Body of pancreas (tissue), 4 donors: Measurements from ENCODE around the gene TBCE.

Experiments
- POLR2A ChIP-seq, 3 donors: fragments of 450-650 bp; IDR thresholded peaks; one replicate each; pipeline ENCODE4 v1.6.1; 2016; ENCODE audit warnings: antibody characterized with exemption in 3 of 3, mild to moderate bottlenecking in 2 of 3
- TF ChIP-seq, protein P1 (sequence below), 7 experiments: fragments of 450-650 bp in 4 of 7; fragments of 200-600 bp in 3 of 7; sonication (generic) in 3 of 7; IDR thresholded peaks; one replicate each; pipeline ENCODE4 v1.5.1; 2016 to 2019; ENCODE audit warnings: antibody characterized with exemption in 7 of 7

DNA sequence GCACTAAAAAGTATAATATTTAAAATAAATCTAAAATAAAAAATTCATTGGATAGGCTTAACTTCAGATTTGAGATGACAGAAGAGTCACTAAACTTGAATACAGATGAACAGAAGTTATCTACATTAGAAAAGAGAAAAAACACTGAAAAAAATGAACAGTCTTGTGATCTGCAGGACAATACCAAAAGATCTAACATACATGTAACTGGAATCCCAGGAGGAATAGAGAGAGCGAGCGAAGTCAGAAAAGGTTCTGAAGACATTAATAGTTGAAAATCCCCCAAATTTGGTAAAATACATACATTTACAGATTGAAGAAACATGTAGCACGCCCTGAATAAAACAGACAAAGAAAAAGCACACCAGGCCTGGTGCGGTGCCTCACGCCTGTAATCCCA is 115.9 kb downstream of the TBCE start:
- TF ChIP-seq, protein P1, sequence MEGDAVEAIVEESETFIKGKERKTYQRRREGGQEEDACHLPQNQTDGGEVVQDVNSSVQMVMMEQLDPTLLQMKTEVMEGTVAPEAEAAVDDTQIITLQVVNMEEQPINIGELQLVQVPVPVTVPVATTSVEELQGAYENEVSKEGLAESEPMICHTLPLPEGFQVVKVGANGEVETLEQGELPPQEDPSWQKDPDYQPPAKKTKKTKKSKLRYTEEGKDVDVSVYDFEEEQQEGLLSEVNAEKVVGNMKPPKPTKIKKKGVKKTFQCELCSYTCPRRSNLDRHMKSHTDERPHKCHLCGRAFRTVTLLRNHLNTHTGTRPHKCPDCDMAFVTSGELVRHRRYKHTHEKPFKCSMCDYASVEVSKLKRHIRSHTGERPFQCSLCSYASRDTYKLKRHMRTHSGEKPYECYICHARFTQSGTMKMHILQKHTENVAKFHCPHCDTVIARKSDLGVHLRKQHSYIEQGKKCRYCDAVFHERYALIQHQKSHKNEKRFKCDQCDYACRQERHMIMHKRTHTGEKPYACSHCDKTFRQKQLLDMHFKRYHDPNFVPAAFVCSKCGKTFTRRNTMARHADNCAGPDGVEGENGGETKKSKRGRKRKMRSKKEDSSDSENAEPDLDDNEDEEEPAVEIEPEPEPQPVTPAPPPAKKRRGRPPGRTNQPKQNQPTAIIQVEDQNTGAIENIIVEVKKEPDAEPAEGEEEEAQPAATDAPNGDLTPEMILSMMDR (IDR thresholded peaks at IDR 0.05), result no peak
- no peak for TF ChIP-seq POLR2A (IDR thresholded peaks at IDR 0.05)
